NCI-H1417 treated with DMSO at 0.1 percent for 48 hours (cell line): Measurements from ENCODE around the gene CNTNAP2.
"Not testable (repeated sequence)": the region's sequence is repeated elsewhere in the genome, so short reads cannot be mapped to it uniquely, and the experiment has no call there.

Experiments
- DNase-seq: peaks from one replicate; lab custom pipeline; 2025; lab: John Stamatoyannopoulos, UW

Gene CNTNAP2

GRCh38 chr7:148261996-148262688, 2145.5 kb downstream of the CNTNAP2 start:
- DNase-seq: no peak

GRCh38 chr7:148262721-148263229, 2146.2 kb downstream of the CNTNAP2 start:
- no peak for DNase-seq

- DNase-seq: no peak
These were observed 2148.4 kb downstream of the CNTNAP2 start for GRCh38 chr7:148264933-148265557.

- DNase-seq: no peak
These were observed 2149.3 kb downstream of the CNTNAP2 start for GRCh38 chr7:148265896-148266295.

DNA sequence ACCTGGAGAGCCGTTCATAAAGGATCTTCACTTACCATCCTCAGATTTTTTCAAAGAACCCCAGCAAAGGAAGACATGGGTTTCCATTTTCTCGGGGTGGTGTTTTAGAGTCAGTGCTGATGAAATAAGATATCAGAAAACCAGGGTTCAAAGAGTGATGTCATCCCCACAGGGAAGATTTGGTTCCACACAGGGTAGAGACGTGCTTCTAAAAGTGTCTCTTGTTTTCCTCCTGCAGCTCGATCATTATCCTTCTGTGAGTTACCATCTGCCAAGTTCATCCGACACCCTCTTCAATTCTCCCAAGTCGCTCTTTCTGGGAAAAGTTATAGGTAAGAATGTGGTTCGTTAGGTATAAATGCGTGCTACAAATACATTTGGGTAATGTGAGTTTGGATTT, 2150.2 kb downstream of the CNTNAP2 start:
- DNase-seq: no peak

- DNase-seq: no peak
These were observed 2154.0 kb downstream of the CNTNAP2 start for GRCh38 chr7:148270576-148270975.

DNA sequence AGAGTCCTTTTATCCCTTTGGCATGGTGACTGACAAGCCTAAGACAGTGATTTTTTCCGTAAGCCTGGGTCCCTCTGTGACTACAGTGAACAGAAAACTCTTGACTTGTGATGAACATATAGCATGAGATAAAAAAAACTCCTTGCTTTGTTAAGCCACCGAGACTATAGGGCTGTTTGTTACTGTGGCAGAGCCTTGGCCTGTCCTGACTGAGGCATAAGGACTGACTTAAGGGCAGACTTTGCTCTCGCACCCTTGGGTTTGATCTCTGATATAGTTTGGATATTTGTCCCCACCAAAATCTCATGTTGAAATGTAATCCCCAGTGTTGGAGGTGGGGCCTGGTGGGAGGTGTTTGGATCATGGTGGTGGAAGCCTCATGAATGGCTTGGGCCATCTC, 2157.5 kb downstream of the CNTNAP2 start:
- no peak for DNase-seq

GRCh38 chr7:148275359-148275890, 2158.8 kb downstream of the CNTNAP2 start:
- no peak for DNase-seq

GRCh38 chr7:148276314-148277041, 2159.9 kb downstream of the CNTNAP2 start:
- no peak for DNase-seq

GRCh38 chr7:148277042-148277660, 2160.6 kb downstream of the CNTNAP2 start:
- no peak for DNase-seq

DNA sequence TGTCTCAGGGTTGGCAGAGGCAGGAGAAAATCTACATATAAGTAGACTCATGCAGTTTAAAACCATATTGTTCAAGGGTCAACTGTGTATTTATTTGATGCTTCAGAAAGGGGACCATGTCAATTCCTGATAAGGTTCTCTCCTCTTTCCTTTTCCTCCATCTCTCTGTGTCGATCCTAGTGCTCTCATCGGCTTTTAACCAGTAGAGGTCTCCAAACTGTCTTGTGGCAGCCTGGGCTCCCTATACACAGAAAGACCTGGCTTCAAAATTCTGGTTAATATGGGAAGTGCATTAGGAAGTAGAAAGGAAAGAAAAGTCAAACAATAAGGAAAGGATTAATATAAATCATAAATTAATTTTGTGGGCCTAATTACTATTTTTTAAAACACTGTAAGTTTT, 2169.5 kb downstream of the CNTNAP2 start:
- no peak for DNase-seq

DNA sequence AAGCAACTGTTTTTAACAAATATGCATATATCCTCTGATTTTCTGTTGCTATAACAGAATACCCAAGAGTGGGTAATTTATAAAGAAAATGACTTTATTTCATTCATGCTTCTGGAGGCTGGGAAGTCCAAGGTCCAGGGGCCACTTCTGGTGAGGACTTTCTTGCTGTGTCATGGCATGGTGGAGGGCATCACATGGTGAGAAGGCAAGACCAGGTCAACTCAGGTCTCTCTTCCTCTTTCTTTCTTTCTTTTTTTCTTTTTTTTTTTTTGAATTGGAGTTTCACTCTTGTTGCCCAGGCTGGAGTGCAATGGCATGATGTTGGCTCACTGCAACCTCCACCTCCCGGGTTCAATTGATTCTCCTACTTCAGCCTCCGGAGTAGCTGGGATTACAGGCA, 2170.9 kb downstream of the CNTNAP2 start:
- DNase-seq: no peak

DNA sequence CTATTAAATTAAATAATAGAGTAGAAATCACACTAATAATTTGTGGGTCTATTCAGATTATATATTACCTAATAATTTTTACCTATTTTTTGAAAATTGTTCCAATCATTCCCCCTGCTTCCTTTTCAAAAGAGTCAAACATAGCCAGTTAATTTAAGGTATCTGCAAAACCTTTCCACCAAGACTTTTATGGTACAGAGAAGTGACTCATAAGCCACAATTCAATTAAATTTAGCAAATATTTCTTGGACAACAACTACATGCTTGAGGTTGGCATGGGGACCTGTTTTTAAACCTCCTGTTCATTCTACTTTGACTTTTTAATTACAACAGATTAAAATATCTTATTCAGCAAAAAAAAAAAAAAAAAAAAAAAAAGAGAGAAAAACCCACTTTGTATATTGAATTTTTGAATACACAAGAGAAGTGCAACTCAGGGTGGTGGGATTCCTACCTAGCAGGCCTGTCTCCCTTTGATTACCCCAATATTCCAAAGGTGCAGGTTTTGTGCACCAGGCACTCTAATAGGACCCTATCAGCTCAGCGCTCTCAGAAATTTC, 2172.1 kb downstream of the CNTNAP2 start:
- DNase-seq: no peak

DNA sequence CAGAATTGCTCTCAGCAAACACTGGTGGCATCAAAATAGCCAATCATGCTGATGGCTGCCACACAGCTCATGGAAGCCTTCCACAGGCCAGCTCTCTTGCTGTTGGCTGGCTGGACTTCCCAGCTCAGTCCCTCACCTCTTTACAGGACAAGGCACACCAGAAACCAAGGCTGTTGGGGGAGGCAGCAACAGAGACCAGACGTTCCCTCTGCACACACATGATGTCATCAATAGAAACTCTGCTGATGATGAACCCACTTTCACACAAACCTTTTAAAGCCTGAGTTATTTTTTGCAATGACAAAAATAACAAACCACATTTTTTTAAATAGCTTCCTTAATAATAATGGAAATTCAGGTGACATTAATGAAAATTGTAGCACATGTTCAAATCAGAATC, 2173.0 kb downstream of the CNTNAP2 start:
- DNase-seq: no peak

DNA sequence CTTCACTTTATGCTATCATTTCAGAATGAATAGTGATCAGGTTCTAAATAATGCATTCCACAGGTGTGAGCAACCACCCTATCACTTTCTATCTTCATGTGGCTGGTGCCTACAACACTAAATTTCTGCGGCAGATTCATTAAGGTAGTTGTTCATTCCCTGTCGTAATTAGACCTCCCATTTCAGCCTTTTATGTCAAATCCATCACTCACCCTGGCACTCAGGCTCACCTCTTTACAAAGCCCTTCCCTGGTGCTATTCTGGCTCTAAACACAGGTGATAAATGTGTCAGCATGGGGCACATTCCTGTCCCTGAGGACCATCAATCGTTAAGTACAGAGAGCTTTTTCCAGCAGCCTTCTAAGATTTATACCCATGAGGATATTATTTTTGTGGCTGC, 2173.9 kb downstream of the CNTNAP2 start:
- DNase-seq: peak; percentile 19

- no peak for DNase-seq
These were observed 2175.2 kb downstream of the CNTNAP2 start for GRCh38 chr7:148291799-148292198.

- DNase-seq: no peak
These were observed 2180.5 kb downstream of the CNTNAP2 start for GRCh38 chr7:148296994-148297644.

- DNase-seq: not testable (repeated sequence)
These were observed 2182.2 kb downstream of the CNTNAP2 start for GRCh38 chr7:148298768-148299167.

DNA sequence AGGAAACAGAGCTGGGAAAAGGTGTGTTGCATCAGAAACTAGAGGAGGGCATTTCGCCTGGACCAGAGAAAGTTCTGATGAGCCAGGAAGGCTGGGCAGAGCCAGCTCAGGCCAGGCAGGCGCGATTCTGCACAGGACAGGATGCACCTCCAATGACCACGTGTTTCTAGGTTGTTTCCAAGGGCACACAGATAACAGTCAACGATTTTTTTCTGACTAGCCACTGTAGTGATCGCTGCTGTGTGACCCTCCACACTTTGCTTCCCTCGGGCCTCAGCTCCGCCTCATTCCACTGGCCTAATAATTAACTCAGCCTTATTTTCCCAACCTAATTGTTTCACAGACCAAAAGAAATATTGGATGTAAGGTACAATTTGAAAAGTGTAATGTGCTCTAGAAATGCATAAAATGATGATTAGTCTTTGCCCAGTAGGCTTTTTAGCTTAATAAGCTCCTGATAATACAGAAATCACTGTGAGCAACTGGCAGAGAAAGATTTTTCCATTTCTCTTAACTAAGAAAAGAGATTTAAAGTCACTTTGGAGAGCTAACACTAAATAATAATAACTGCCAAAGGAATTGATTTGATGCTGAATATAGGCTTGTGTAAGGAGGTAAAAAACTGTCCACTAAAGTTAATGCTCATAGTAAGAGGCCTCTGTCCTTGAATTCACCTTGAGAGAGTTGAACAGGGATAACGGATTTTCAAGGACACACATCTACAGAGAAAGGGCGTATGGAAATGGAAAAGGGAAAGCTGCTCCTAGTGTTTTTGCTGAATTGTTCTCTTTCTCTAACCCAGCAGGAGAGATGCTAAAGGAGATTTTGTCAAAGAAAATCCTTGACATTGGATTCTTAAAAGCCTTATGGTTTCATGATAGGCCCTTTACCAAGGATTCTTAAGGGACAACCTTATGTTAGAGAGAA, 2183.0 kb downstream of the CNTNAP2 start:
- no peak for DNase-seq

DNA sequence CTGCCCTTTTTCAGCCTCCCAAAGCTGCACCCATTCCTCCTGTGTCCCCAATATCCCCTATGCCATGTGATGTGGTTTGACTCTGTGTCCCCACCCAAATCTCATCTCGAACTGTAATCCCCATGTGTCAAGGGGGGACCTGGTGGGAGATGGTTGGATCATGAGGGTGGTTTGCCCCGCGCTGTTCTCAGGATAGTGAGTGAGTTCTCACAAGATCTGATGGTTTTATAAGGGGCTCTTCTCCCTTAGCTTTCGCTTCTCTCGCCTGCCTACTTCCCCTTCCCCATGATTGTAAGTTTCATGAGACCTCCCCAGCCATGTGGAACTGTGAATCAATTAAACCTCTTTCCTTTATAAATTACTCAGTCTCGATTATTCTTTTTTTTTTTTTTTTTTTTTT, 2185.8 kb downstream of the CNTNAP2 start:
- DNase-seq: not testable (repeated sequence)
